Measurements from ENCODE around the gene CSE1L.
"Not testable (repeated sequence)": the region's sequence is repeated elsewhere in the genome, so short reads cannot be mapped to it uniquely, and the experiment has no call there.

DNA sequence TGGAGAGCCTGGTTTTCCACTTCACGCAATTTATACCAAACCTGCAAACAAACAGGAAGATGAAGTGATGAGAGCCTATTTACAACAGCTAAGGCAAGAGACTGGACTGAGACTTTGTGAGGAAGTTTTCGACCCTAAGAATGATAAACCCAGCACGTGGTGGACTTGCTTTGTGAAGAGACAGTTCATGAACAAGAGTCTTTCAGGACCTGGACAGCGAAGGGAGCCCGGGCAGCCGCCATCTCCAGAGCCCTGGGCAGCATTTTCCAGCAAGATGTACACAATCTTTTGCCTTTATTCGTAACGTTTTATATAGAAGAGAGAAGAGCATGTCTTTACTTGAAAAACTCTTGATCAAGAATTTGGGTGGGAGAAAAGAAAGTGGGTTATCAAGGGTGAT is 88.7 kb downstream of the CSE1L start:
- not testable (repeated sequence) for TF ChIP-seq BHLHE40 (IDR thresholded peaks at IDR 0.05; ENCODE audit: borderline replicate concordance); TARDBP (IDR thresholded peaks at IDR 0.05); FOXM1 (IDR thresholded peaks at IDR 0.05; ENCODE audit: borderline replicate concordance); SUZ12 (IDR thresholded peaks at IDR 0.05); ARNT (IDR thresholded peaks at IDR 0.05); NFRKB (IDR thresholded peaks at IDR 0.05); ELF4 (IDR thresholded peaks at IDR 0.05); FOXK2 (IDR thresholded peaks at IDR 0.05)

All from HEK293T (cell line).